Cardiac fibroblast (primary cell): ENCODE data around the gene ARID1B.

ENCODE experiments used
- DNase-seq, 2 donors: peaks; one replicate each; pipeline versions ENCODE4 v3.0.0 to v3.0.0-alpha.2; 2010; ENCODE audit warnings: low read depth in 2 of 2
- H3K4me3 ChIP-seq, 2 donors: replicated peaks in 1 of 2; 1 replicate in 1 of 2; 2 replicates in 1 of 2; pipeline ENCODE4 v1.5.1; 2011; ENCODE audit warnings: low read depth in 2 of 2, low read length in 2 of 2, mild to moderate bottlenecking in 2 of 2, moderate library complexity in 1 of 2
- CTCF ChIP-seq: IDR thresholded peaks from one replicate; pipeline ENCODE4 v1.5.1; 2011; ENCODE audit warnings: low read depth, mild to moderate bottlenecking, low read length, inconsistent platforms

Gene ARID1B

DNA sequence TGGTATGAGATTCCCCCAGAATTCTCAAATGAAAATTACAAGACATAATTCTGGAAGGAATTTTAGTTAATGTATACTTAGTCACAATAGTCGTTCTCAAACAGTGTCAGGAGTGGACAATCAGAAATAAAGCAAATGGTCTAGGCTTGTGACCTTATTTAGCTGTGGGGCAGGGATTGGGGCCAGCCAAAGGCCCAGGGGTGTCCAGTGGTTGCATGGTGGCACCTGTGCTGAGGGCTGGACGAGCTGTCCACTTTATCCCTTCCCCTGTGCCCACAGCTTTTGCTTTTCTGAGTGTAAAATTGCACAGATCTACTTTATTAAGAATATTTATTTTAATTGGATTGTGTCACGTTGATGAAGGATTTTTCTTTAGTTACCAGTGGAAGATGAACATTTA lies 195.0 kb downstream of the ARID1B start:
- no peak for TF ChIP-seq CTCF
- H3K4me3 ChIP-seq, result no peak overlapping the region
- no peak for DNase-seq

- no peak for TF ChIP-seq CTCF
- no peak overlapping the region for H3K4me3 ChIP-seq
- no peak for DNase-seq
Measured at GRCh38 chr6:156974830-156975261, 197.7 kb downstream of the ARID1B start.

DNA sequence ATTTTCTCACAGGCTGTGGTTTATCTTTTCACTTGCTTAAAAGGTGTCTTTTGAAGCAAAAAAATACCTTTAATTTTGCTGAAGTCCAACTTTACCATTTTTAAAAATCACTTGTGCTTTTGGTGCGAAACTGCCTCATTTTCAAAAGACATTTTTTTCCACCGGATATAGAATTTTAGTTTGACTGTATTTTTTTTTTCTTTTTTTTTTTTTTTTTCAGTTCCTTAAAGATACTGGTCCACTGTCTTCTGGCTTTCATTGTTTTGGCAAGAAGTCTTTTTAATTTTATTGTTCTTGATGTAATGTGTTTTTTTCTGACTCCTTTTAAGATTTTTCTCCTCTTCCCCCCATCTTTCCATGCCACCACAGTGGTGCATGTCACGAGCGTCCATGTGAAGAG lies 198.2 kb downstream of the ARID1B start:
- H3K4me3 ChIP-seq, result no peak overlapping the region
- DNase-seq, result no peak
- TF ChIP-seq CTCF, result no peak

DNA sequence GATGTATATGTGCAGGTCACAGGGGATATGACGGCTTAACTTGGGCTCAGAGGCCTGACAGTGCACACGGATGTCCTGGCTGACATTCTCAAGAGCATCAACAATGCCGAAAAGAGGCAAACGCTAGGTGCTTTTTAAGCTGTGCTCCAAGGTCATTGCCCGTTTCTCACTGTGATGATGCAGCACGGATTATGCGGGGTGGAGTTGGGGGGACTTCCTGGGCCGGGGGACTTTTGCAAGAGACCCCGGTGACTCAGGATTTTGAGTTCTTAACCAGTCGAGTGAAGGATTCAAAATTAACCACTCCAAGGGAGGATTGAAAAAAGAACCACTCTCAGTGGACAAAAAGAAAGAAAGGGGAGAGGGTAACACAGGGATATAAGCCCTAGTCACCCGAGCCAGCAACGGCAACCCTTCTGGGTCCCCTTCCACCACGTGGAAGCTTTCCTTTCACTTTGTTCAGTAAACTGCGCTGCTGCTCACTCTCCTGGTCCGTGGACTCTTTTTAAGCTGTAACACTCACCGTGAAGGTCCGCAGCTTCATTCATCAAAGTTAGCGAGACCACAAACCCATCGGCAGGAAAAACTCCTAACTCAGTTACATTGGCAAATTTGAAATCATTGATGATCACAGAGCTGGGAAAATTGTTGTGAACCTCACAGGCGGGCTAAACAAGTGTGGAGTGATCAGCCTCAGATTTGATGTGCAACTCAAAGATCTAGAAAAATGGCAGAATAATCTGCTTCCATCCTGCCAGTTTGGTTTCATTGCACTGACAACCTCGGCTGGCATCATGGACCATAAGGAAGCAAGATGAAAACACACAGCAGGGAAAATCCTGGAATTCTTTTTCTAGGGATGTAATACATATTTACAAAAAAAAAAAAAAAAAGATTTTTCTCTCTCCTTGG lies 199.3 kb downstream of the ARID1B start:
- no peak for TF ChIP-seq CTCF
- H3K4me3 ChIP-seq, result peak overlapping the region in 1 of 2 donors; percentile 41
- peak in 1 of 2 donors; percentile 43 for DNase-seq

DNA sequence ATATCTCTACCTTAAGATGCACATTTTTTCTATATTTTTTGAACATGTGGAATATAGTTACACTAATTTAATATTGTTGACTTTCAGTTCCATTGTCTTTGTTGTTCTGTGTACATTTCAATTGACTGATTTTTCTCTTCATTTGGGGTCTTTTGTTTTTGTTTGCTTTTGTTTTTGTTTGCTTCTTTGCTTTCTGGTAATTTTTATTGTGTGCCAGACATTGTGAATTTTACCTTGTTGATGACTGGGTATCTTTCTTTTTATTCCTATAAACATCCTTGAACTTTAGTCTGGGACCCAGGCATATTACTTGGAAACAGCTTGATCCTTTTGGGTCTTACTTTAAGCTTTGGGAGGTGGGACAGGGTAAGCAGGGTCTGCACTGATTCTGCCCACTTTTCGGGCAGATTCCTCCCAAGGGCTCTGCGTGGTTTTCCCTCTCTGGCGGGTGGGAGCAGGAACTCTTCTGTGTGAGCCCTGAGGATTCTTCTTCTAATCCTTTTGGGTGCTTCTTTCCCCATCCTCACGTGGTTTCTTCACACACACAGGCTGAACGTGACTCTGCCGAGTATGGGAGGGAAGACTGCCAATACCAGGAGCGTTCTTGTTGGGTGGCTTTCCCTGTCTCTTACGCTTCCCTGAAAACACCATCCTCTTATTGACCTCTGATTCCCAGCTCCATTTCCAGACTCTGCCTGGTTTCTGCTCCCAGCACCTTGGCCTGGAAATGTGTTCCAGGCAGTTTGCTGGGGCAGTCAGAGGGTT lies 200.5 kb downstream of the ARID1B start:
- DNase-seq, result peak; percentile 58 to 62
- H3K4me3 ChIP-seq, result no peak overlapping the region
- TF ChIP-seq CTCF, result no peak

DNA sequence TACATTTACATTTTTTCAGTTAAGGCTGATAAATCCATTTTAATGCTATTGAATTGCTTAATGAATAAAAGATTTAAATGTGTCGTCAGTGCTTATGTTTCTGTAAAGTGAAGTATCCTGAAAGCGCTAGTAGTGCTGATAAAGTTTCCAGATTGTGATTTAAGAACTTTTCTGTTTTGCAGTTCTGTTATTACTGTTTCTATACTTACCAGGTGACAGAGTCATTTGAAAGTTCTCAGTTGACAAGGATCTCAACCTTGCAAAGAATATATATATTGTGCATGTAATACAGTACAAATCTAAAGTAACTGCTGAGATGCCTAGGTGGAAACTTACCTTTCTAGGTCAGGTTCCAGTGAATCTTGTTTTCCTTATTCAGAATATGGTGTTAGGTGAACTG lies 201.8 kb downstream of the ARID1B start:
- no peak overlapping the region for H3K4me3 ChIP-seq
- DNase-seq, result no peak
- TF ChIP-seq CTCF, result no peak
